IMR-90 (cell line): ENCODE data around the gene C11orf86. TPM values are rescaled to one million over a fixed set of nuclear protein-coding genes. Genes with fewer than 3 reads are reported as not detected.

Source experiments
- ATAC-seq: fragments of 200-7000 bp; cut with Tn5 transposase; 2 replicates; pipeline ENCODE4 v1.9.1; 2020; ENCODE audit warnings: low read depth, mild to moderate bottlenecking, moderate library complexity
- BruUV-seq: library from RNA; stranded (reverse); fragments of 400-500 nt; replicated peaks from 2 replicates; lab custom pipeline; 2021; lab: Mats Ljungman, UMichigan
- CTCF ChIA-PET: fragments of 300-600 bp; formaldehyde crosslinking; extraction: SDS; loops from one replicate; lab custom pipeline; 2021; ENCODE audit warnings: antibody characterized with exemption; lab: Yijun Ruan, JAX
- POLR2A ChIA-PET: fragments of 300-600 bp; sonication (Branson Sonifier 250); formaldehyde crosslinking; loops from one replicate; lab custom pipeline; 2022; ENCODE audit warnings: antibody characterized with exemption; ENCODE audit not compliant: unreplicated experiment; lab: Charles Lee
- DNase-seq: peaks from one replicate; pipeline ENCODE4 v3.0.0; 2013
- H2AFZ ChIP-seq: replicated peaks from 2 replicates; pipeline ENCODE3; 2013; ENCODE audit warnings: low read length, mild to moderate bottlenecking; ENCODE audit not compliant: poor library complexity
- H2AK5ac ChIP-seq: 2 replicates; pipeline ENCODE4 v1.6.1; 2013; ENCODE audit warnings: low read depth, low read length, inconsistent platforms
- H2AK9ac ChIP-seq: replicated peaks from 2 replicates; pipeline ENCODE3; 2013; ENCODE audit warnings: mild to moderate bottlenecking, low read depth, low read length, moderate library complexity; ENCODE audit not compliant: poor library complexity
- H2BK120ac ChIP-seq: 2 replicates; pipeline ENCODE4 v1.6.1; 2013; ENCODE audit warnings: low read depth, low read length, inconsistent platforms
- H2BK15ac ChIP-seq: 3 replicates; pipeline ENCODE4 v1.6.1; 2013; ENCODE audit warnings: low read depth, low read length, inconsistent platforms
- H2BK20ac ChIP-seq: 2 replicates; pipeline ENCODE4 v1.6.1; 2013; ENCODE audit warnings: low read depth, mild to moderate bottlenecking, inconsistent platforms, low read length, moderate library complexity
- H2BK5ac ChIP-seq: 2 replicates; pipeline ENCODE4 v1.6.1; 2013; ENCODE audit warnings: mild to moderate bottlenecking, low read depth, low read length, inconsistent platforms; ENCODE audit not compliant: poor library complexity, severe bottlenecking
- H3K14ac ChIP-seq: replicated peaks from 2 replicates; pipeline ENCODE4 v1.6.1; 2013; ENCODE audit warnings: low read depth, low read length, inconsistent platforms
- H3K18ac ChIP-seq: 2 replicates; pipeline ENCODE4 v1.6.1; 2013; ENCODE audit warnings: low read depth, low read length, control low read depth
- H3K23ac ChIP-seq: 2 replicates; pipeline ENCODE4 v1.6.1; 2013; ENCODE audit warnings: low read depth, low read length, inconsistent platforms
- H3K27ac ChIP-seq: 2 replicates; pipeline ENCODE4 v1.5.1; 2013; ENCODE audit warnings: mild to moderate bottlenecking, control low read depth, low read length; ENCODE audit not compliant: insufficient read depth
- H3K27me3 ChIP-seq: 2 replicates; pipeline ENCODE4 v1.6.1; 2013; ENCODE audit warnings: low read length; ENCODE audit not compliant: control insufficient read depth, insufficient read depth
- H3K36me3 ChIP-seq: 2 replicates; pipeline ENCODE4 v1.6.1; 2013; ENCODE audit warnings: low read length, mixed read lengths; ENCODE audit not compliant: control insufficient read depth, insufficient read depth
- H3K4ac ChIP-seq: 2 replicates; pipeline ENCODE4 v1.6.1; 2013; ENCODE audit warnings: low read depth, low read length, inconsistent platforms
- H3K4me1 ChIP-seq: 2 replicates; pipeline ENCODE4 v1.6.1; 2013; ENCODE audit warnings: low read length, mixed read lengths; ENCODE audit not compliant: control insufficient read depth, insufficient read depth
- H3K4me2 ChIP-seq: 2 replicates; pipeline ENCODE4 v1.6.1; 2013; ENCODE audit warnings: low read depth, mild to moderate bottlenecking, control low read depth, low read length, moderate library complexity
- H3K4me3 ChIP-seq: 2 replicates; pipeline ENCODE4 v1.5.1; 2013; ENCODE audit warnings: low read depth, mild to moderate bottlenecking, control low read depth, low read length, moderate library complexity; ENCODE audit not compliant: insufficient read depth
- H3K56ac ChIP-seq: 2 replicates; pipeline ENCODE4 v1.6.1; 2013; ENCODE audit warnings: low read length, inconsistent platforms; ENCODE audit not compliant: insufficient read depth; ENCODE audit errors: extremely low read depth
- H3K79me1 ChIP-seq, 2 experiments: 2 replicates each; pipeline ENCODE4 v1.6.1; 2013; ENCODE audit warnings: low read length in 2 of 2, inconsistent platforms in 1 of 2, low read depth in 1 of 2
- H3K9ac ChIP-seq: 2 replicates; pipeline ENCODE4 v1.6.1; 2013; ENCODE audit warnings: low read depth, low read length, control low read depth
- H3K9me1 ChIP-seq: 2 replicates; pipeline ENCODE4 v1.6.1; 2013; ENCODE audit warnings: low read length, inconsistent platforms; ENCODE audit not compliant: insufficient read depth
- H3K9me3 ChIP-seq: 2 replicates; pipeline ENCODE4 v1.6.1; 2013; ENCODE audit warnings: low read length; ENCODE audit not compliant: control insufficient read depth, insufficient read depth
- H4K20me1 ChIP-seq: 2 replicates; pipeline ENCODE4 v1.6.1; 2013; ENCODE audit warnings: low read length, inconsistent platforms; ENCODE audit not compliant: insufficient read depth
- H4K5ac ChIP-seq: 2 replicates; pipeline ENCODE4 v1.6.1; 2013; ENCODE audit warnings: mild to moderate bottlenecking, low read depth, low read length, control low read depth
- H4K8ac ChIP-seq, 2 experiments: 2 replicates each; pipeline ENCODE4 v1.6.1; 2013; ENCODE audit warnings: low read depth in 2 of 2, low read length in 2 of 2, control low read depth in 1 of 2, inconsistent platforms in 1 of 2
- H4K91ac ChIP-seq: 2 replicates; pipeline ENCODE4 v1.6.1; 2013; ENCODE audit warnings: low read depth, low read length, inconsistent platforms; ENCODE audit not compliant: insufficient read depth
- BHLHE40 ChIP-seq: fragments of 150-350 bp; IDR thresholded peaks from 2 replicates; pipeline ENCODE4 v1.6.1; 2016; ENCODE audit warnings: mild to moderate bottlenecking, low read depth, low read length
- CEBPB ChIP-seq: IDR thresholded peaks from 2 replicates; pipeline ENCODE4 v1.6.1; 2012; ENCODE audit warnings: low read depth, low read length, improper control_type of control experiment
- CHD1 ChIP-seq: IDR thresholded peaks from 2 replicates; pipeline ENCODE4 v1.6.1; 2012; ENCODE audit warnings: low read depth, low read length, improper control_type of control experiment
- CTCF ChIP-seq: conservative IDR thresholded peaks from 2 replicates; pipeline ENCODE4 v1.5.1; 2012; ENCODE audit warnings: mild to moderate bottlenecking, low read depth, low read length, improper control_type of control experiment
- ELK1 ChIP-seq: fragments of 150-350 bp; IDR thresholded peaks from 2 replicates; pipeline ENCODE4 v1.6.1; 2016; ENCODE audit warnings: low read depth, mild to moderate bottlenecking, low read length, moderate library complexity, borderline replicate concordance
- FOS ChIP-seq: fragments of 150-350 bp; IDR thresholded peaks from 2 replicates; pipeline ENCODE4 v1.6.1; 2016; ENCODE audit warnings: low read depth, low read length
- MAFK ChIP-seq: IDR thresholded peaks from 2 replicates; pipeline ENCODE4 v1.6.1; 2012; ENCODE audit warnings: low read depth, low read length, improper control_type of control experiment
- MAZ ChIP-seq: IDR thresholded peaks from 2 replicates; pipeline ENCODE4 v1.6.1; 2012; ENCODE audit warnings: low read depth, mild to moderate bottlenecking, low read length, improper control_type of control experiment, moderate library complexity, borderline replicate concordance
- MXI1 ChIP-seq: IDR thresholded peaks from 2 replicates; pipeline ENCODE4 v1.6.1; 2012; ENCODE audit warnings: low read depth, mild to moderate bottlenecking, low read length, moderate library complexity, borderline replicate concordance
- NFE2L2 ChIP-seq: fragments of 150-350 bp; IDR thresholded peaks from 2 replicates; pipeline ENCODE4 v1.6.1; 2016; ENCODE audit warnings: low read depth, mild to moderate bottlenecking, low read length
- POLR2A ChIP-seq: IDR thresholded peaks from 2 replicates; pipeline ENCODE4 v1.6.1; 2012; ENCODE audit warnings: mild to moderate bottlenecking, low read depth, low read length
- RAD21 ChIP-seq: IDR thresholded peaks from 2 replicates; pipeline ENCODE4 v1.6.1; 2012; ENCODE audit warnings: low read length, improper control_type of control experiment
- RCOR1 ChIP-seq: IDR thresholded peaks from 2 replicates; pipeline ENCODE4 v1.6.1; 2012; ENCODE audit warnings: mild to moderate bottlenecking, low read length, improper control_type of control experiment; ENCODE audit not compliant: insufficient replicate concordance
- RFX5 ChIP-seq: IDR thresholded peaks from 2 replicates; pipeline ENCODE4 v1.8.0; 2012; ENCODE audit warnings: low read depth, mild to moderate bottlenecking, low read length, moderate library complexity
- SMC3 ChIP-seq: fragments of 150-350 bp; IDR thresholded peaks from 2 replicates; pipeline ENCODE4 v1.6.1; 2016; ENCODE audit warnings: low read depth, mild to moderate bottlenecking, antibody characterized with exemption, low read length, moderate library complexity
- USF2 ChIP-seq: fragments of 150-350 bp; IDR thresholded peaks from 2 replicates; pipeline ENCODE4 v1.6.1; 2017; ENCODE audit warnings: mild to moderate bottlenecking, antibody characterized with exemption, low read length, low read depth
- WGBS, 2 experiments: methylation state at CpG; one replicate each; pipeline versions ENCODE4 v1.1.5 to v1.1.7; 2013; ENCODE audit warnings: missing lambda C conversion rate in 2 of 2; ENCODE audit not compliant: insufficient read length in 1 of 2; ENCODE audit errors: extremely low coverage in 2 of 2; 5-methylcytosine and 5-hydroxymethylcytosine counted together
- dilution Hi-C: fragments of 300-500 bp; cut with HindIII; formaldehyde crosslinking; loops from one replicate; pipeline ENCODE4 v1.14.3; 2018; ENCODE audit warnings: low sequenced_read_pairs; ENCODE audit not compliant: unreplicated experiment
- in situ Hi-C: fragments of 300-500 bp; cut with MboI; formaldehyde crosslinking; loops from 3 replicates; pipeline ENCODE4 v1.14.3; 2019; ENCODE audit warnings: low sequenced_read_pairs, inconsistent platforms, mixed read lengths
- intact Hi-C: fragments of 100-400 bp; cut with micrococcal nuclease; formaldehyde crosslinking; loops from 2 replicates; pipeline ENCODE4 v1.10.0; 2022
- polyA plus RNA-seq, 3 experiments: library from polyadenylated mRNA; depleted of rRNA; stranded (reverse); fragments of >200 nt; gene quantifications; 2 replicates each; pipeline ENCODE4 v1.2.3, GENCODE V29; 2012; ENCODE audit warnings: low replicate concordance in 1 of 3
- total RNA-seq: library from RNA; depleted of rRNA; stranded (reverse); fragments of >200 nt; gene quantifications from 2 replicates; pipeline ENCODE4 v1.2.3, GENCODE V29; 2012

Gene C11orf86
- total and polyA plus RNA-seq, 2 of the 4 experiments (the other 2 are of a cell fraction), result not detected

- Histone ChIP-seq H3K27me3 (no peaks in the 10 kb centered on the region; the same call in 1 of the 2 replicates), H4K8ac (no peak overlapping the region), H3K36me3 (no peaks in the 10 kb centered on the region), H3K4me3 (no peak overlapping the region), H3K4me2 (no peak overlapping the region), H3K18ac (no peak overlapping the region), H3K79me1 (no peaks in the 10 kb centered on the region), H3K9ac (no peak overlapping the region), H2AFZ (no peak overlapping the region), H2BK120ac (no peak overlapping the region), H2AK5ac (no peak overlapping the region), H4K5ac (no peak overlapping the region), H2AK9ac (no peak overlapping the region), H2BK15ac (no peak overlapping the region), H3K4me1 (no peaks in the 10 kb centered on the region), H4K91ac (no peak overlapping the region), H3K9me1 (no peaks in the 10 kb centered on the region), H3K56ac (no peak overlapping the region), H3K27ac (no peak overlapping the region), H4K20me1 (no peaks in the 10 kb centered on the region), H3K9me3 (no peaks in the 10 kb centered on the region), H3K23ac (no peak overlapping the region), H3K14ac (no peak overlapping the region), H2BK20ac (no peak overlapping the region), H3K4ac (no peak overlapping the region), H2BK5ac (no peak overlapping the region)
- no CpG with 5 or more reads among the region's 5 CpGs for WGBS, 2 experiments
- dilution Hi-C loops (no loop called here), intact Hi-C loops (no loop called here), in situ Hi-C loops (no loop called here)
- no peak for TF ChIP-seq USF2
- TF ChIP-seq RAD21, result no peak
- no peak for TF ChIP-seq MAFK
- no peak for TF ChIP-seq SMC3
- no peak for TF ChIP-seq RCOR1
- TF ChIP-seq NFE2L2, result no peak
- no peak for TF ChIP-seq ELK1
- TF ChIP-seq RFX5, result no peak
- TF ChIP-seq MAZ, result no peak
- no peak for TF ChIP-seq CHD1
- no peak for TF ChIP-seq CTCF
- TF ChIP-seq CEBPB, result no peak
- TF ChIP-seq MXI1, result no peak
- no peak for TF ChIP-seq POLR2A
- TF ChIP-seq BHLHE40, result no peak
- TF ChIP-seq FOS, result no peak
- ATAC-seq (no peak), DNase-seq (no peak)
- CTCF ChIA-PET, result interaction anchor here (1.4 kb wide), 1 partner anchor 19 kb away, joined by 3 read pairs; no protein-coding TSS in a partner anchor
- POLR2A ChIA-PET, result no interaction called here
- BruUV-seq, result no TSS peak
These were observed 27.9 kb downstream of the C11orf86 start for GRCh38 chr11:67002921-67003411.
